HepG2 (cell line): Measurements from ENCODE around the gene WDR47. TPM values are rescaled to one million over a fixed set of nuclear protein-coding genes. Genes with fewer than 3 reads are reported as not detected.

Source experiments
- AKAP8 ChIP-seq: sonication (generic); formaldehyde crosslinking; IDR thresholded peaks from 2 replicates; pipeline ENCODE4 v1.5.1; 2020; ENCODE audit warnings: mild to moderate bottlenecking, missing genetic modification reagents
- ARHGAP35 ChIP-seq: sonication (generic); formaldehyde crosslinking; IDR thresholded peaks from 2 replicates; pipeline ENCODE4 v1.9.0; 2022; ENCODE audit warnings: mild to moderate bottlenecking, inconsistent platforms, moderate library complexity, missing genetic modification reagents, borderline replicate concordance
- DMAP1 ChIP-seq: IDR thresholded peaks from 2 replicates; pipeline ENCODE4 v1.6.1; 2016
- ELF3 ChIP-seq: IDR thresholded peaks from 2 replicates; pipeline ENCODE4 v1.6.1; 2016; ENCODE audit warnings: missing genetic modification reagents, missing compliant biosample characterization
- KDM5A ChIP-seq: fragments of 200-600 bp; sonication (generic); IDR thresholded peaks from 2 replicates; pipeline ENCODE4 v1.7.0; 2018; ENCODE audit warnings: antibody characterized with exemption, mild to moderate bottlenecking, low read length, borderline replicate concordance
- KMT2A ChIP-seq: sonication (generic); formaldehyde crosslinking; IDR thresholded peaks from 2 replicates; pipeline ENCODE4 v1.4.0; 2020; ENCODE audit warnings: missing genetic modification reagents
- MEF2D ChIP-seq: sonication (generic); formaldehyde crosslinking; IDR thresholded peaks from 2 replicates; pipeline ENCODE4 v1.5.1; 2020; ENCODE audit warnings: mild to moderate bottlenecking, missing genetic modification reagents
- MXI1 ChIP-seq: IDR thresholded peaks from 3 replicates; pipeline ENCODE4 v1.6.1; 2012; ENCODE audit warnings: low read depth, low read length, inconsistent platforms, borderline replicate concordance
- PHF21A ChIP-seq: sonication (generic); formaldehyde crosslinking; IDR thresholded peaks from 2 replicates; pipeline ENCODE4 v1.5.0; 2020; ENCODE audit warnings: mild to moderate bottlenecking, missing genetic modification reagents
- RFXANK ChIP-seq: IDR thresholded peaks from 2 replicates; pipeline ENCODE4 v1.6.1; 2016
- SMARCC2 ChIP-seq: fragments of 450-650 bp; IDR thresholded peaks from 2 replicates; pipeline ENCODE4 v1.6.1; 2017; ENCODE audit warnings: antibody characterized with exemption, mild to moderate bottlenecking
- SOX6 ChIP-seq, 2 experiments: fragments of 450-650 bp in 1 of 2; sonication (generic) in 1 of 2; formaldehyde crosslinking in 1 of 2; IDR thresholded peaks; 2 replicates each; pipeline versions ENCODE4 v1.4.0 to v1.6.1; 2017 to 2020; ENCODE audit warnings: antibody characterized with exemption in 1 of 2, mild to moderate bottlenecking in 1 of 2, missing genetic modification reagents in 1 of 2
- SP1 ChIP-seq, 2 experiments: fragments of 450-650 bp in 1 of 2; sonication (generic) in 1 of 2; formaldehyde crosslinking in 1 of 2; IDR thresholded peaks; 2 replicates each; pipeline versions ENCODE4 v1.4.0 to v1.6.1; 2016 to 2020; ENCODE audit warnings: missing genetic modification reagents in 1 of 2
- SRSF4 ChIP-seq: fragments of 200-400 bp; formaldehyde crosslinking; IDR thresholded peaks from one replicate; pipeline ENCODE4 v1.6.1; 2018; ENCODE audit warnings: mild to moderate bottlenecking, low read depth, low read length, moderate library complexity; ENCODE audit not compliant: poor library complexity, severe bottlenecking
- TAF15 ChIP-seq: fragments of 200-400 bp; formaldehyde crosslinking; IDR thresholded peaks from one replicate; pipeline ENCODE4 v1.6.1; 2018; ENCODE audit warnings: mild to moderate bottlenecking, low read depth, low read length; ENCODE audit not compliant: poor library complexity, severe bottlenecking
- TCF7 ChIP-seq: sonication (generic); IDR thresholded peaks from 2 replicates; pipeline ENCODE4 v1.6.1; 2016; ENCODE audit warnings: antibody characterized with exemption, low read depth
- ZFP82 ChIP-seq: sonication (generic); formaldehyde crosslinking; IDR thresholded peaks from 2 replicates; pipeline ENCODE4 v1.5.1; 2020; ENCODE audit warnings: mild to moderate bottlenecking, missing genetic modification reagents, borderline replicate concordance
- ZMYM3 ChIP-seq: sonication (generic); formaldehyde crosslinking; IDR thresholded peaks from 2 replicates; pipeline ENCODE4 v1.5.1; 2020; ENCODE audit warnings: mild to moderate bottlenecking, missing genetic modification reagents
- ZNF331 ChIP-seq: sonication (generic); formaldehyde crosslinking; IDR thresholded peaks from 2 replicates; pipeline ENCODE4 v1.4.0; 2020; ENCODE audit warnings: missing genetic modification reagents
- ZNF430 ChIP-seq: sonication (generic); formaldehyde crosslinking; IDR thresholded peaks from 2 replicates; pipeline ENCODE4 v1.9.0; 2021; ENCODE audit warnings: mild to moderate bottlenecking, missing genetic modification reagents
- ZNF558 ChIP-seq: sonication (generic); formaldehyde crosslinking; IDR thresholded peaks from 2 replicates; pipeline ENCODE4 v1.9.0; 2022; ENCODE audit warnings: mild to moderate bottlenecking, missing genetic modification reagents, borderline replicate concordance
- ZNF768 ChIP-seq: sonication (generic); formaldehyde crosslinking; IDR thresholded peaks from 2 replicates; pipeline ENCODE4 v1.4.0; 2020; ENCODE audit warnings: missing genetic modification reagents
- ZNF780A ChIP-seq: sonication (generic); formaldehyde crosslinking; IDR thresholded peaks from 2 replicates; pipeline ENCODE4 v1.8.0; 2022; ENCODE audit warnings: mild to moderate bottlenecking, missing genetic modification reagents, moderate library complexity
- ZNF850 ChIP-seq: sonication (generic); formaldehyde crosslinking; conservative IDR thresholded peaks from 2 replicates; pipeline ENCODE4 v1.9.0; 2021; ENCODE audit warnings: mild to moderate bottlenecking, missing genetic modification reagents
- ZNF879 ChIP-seq: sonication (generic); formaldehyde crosslinking; IDR thresholded peaks from 2 replicates; pipeline ENCODE4 v1.8.1; 2023; ENCODE audit warnings: missing genetic modification reagents
- ZZZ3 ChIP-seq: sonication (generic); formaldehyde crosslinking; IDR thresholded peaks from 2 replicates; pipeline ENCODE4 v1.4.0; 2020; ENCODE audit warnings: missing genetic modification reagents, mild to moderate bottlenecking, borderline replicate concordance
- polyA plus RNA-seq, 8 experiments: library from polyadenylated mRNA; depleted of rRNA in 3 of 8; stranded (reverse) in 7 of 8; unstranded in 1 of 8; fragments of >200 nt; fragmentation: Illumina TruSeq in 4 of 8; extraction: Trizol in 4 of 8; gene quantifications; 2 replicates each; pipeline versions ENCODE4 v1.2.1 to v1.2.3, GENCODE V29; 2011 to 2016; ENCODE audit warnings: low read depth in 4 of 8, missing spikeins in 1 of 8, mixed read lengths in 1 of 8; ENCODE audit not compliant: insufficient read depth in 1 of 8
- total RNA-seq, 5 experiments: library from RNA; depleted of rRNA; stranded (reverse); fragments of >200 nt; fragmentation: Illumina TruSeq; extraction: Trizol; gene quantifications; 2 replicates each; pipeline ENCODE4 v1.2.3, GENCODE V29; 2016; ENCODE audit warnings: low read depth in 1 of 5
- TF ChIP-seq, protein P1 (sequence below): IDR thresholded peaks from 2 replicates; pipeline ENCODE4 v1.6.1; 2016; ENCODE audit warnings: low read depth, control low read depth
- TF ChIP-seq, protein P2 (sequence below): sonication (generic); formaldehyde crosslinking; IDR thresholded peaks from 2 replicates; pipeline ENCODE4 v1.8.1; 2023; ENCODE audit warnings: mild to moderate bottlenecking, missing genetic modification reagents, borderline replicate concordance
- TF ChIP-seq, protein P3 (sequence below): sonication (generic); formaldehyde crosslinking; IDR thresholded peaks from 2 replicates; pipeline ENCODE4 v1.8.1; 2023; ENCODE audit warnings: mild to moderate bottlenecking, inconsistent platforms, moderate library complexity, missing genetic modification reagents, borderline replicate concordance

The WDR47 gene
- total and polyA plus RNA-seq, 2 of the 13 experiments (the other 11 are each of a cell fraction or from before 2014, with no cell fraction given) = 4.3 to 5.9 TPM

DNA sequence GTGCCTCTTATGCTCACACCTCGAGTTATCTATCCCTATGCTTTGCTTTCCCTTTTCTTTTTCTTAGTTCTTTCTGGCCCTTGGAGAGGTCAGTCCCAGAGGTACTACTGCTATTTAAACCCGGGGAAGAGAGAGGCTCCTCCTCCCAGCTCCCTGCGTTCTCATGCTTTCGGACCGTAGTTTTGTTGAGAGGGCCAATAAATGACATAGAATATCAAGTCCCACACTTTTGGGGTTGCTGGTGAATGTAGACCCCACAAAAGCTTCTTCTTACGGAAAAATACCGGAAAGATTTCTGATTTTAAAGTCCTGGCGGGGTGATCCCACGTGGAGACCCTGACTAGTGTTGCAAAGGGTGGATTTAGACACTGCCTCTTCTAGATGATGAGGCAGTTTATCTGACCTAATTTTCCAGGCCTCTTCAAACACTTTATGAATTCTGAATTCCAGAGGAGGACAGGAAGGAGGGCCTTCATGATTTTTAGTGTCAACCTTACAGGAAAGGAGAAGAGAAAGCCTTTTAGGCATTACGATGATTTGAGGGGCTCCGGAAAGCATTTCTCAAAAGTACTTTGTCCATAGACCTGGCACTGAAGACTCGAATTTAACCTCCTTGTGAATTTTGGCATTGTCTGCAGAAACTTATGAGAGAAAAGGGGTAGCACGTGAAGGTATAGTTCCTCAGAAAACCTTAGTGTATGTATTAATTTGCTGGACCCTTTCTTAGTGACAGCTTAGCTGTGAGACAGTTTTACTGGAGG is 49.4 kb upstream of the WDR47 start (continued):
- TF ChIP-seq, protein P1, sequence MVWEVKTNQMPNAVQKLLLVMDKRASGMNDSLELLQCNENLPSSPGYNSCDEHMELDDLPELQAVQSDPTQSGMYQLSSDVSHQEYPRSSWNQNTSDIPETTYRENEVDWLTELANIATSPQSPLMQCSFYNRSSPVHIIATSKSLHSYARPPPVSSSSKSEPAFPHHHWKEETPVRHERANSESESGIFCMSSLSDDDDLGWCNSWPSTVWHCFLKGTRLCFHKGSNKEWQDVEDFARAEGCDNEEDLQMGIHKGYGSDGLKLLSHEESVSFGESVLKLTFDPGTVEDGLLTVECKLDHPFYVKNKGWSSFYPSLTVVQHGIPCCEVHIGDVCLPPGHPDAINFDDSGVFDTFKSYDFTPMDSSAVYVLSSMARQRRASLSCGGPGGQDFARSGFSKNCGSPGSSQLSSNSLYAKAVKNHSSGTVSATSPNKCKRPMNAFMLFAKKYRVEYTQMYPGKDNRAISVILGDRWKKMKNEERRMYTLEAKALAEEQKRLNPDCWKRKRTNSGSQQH (CRISPR knock-in tag) = no peak
- TF ChIP-seq ZNF558 (CRISPR knock-in tag) (no peak), RFXANK (CRISPR knock-in tag) (no peak), PHF21A (no peak), ZNF430 (CRISPR knock-in tag) (0 out of 2 replicates have a peak, but pooled peaks have one; percentile 8), ZNF768 (CRISPR knock-in tag) (no peak), ZZZ3 (CRISPR knock-in tag) (no peak), ZNF879 (CRISPR knock-in tag) (peak; percentile 61; the same call in 1 of the 2 replicates), SMARCC2 (no peak), MXI1 (no peak), SP1 (IDR thresholded peaks at IDR 0.05) (no peak), SP1 (CRISPR knock-in tag; IDR thresholded peaks at IDR 0.05) (no peak), TCF7 (no peak), KMT2A (CRISPR knock-in tag) (no peak), KDM5A (peak; percentile 77; the same call in 1 of the 2 replicates), SRSF4 (no peak), MEF2D (no peak; the same call in 1 of the 2 replicates), ZNF331 (CRISPR knock-in tag) (no peak), ZNF780A (CRISPR knock-in tag) (no peak), TAF15 (no peak), ZFP82 (0 out of 2 replicates have a peak, but pooled peaks have one; percentile 22), DMAP1 (CRISPR knock-in tag) (peak; percentile 3; the same call in 1 of the 2 replicates), ELF3 (CRISPR knock-in tag) (no peak), ZMYM3 (CRISPR knock-in tag) (no peak), ZNF850 (CRISPR knock-in tag) (0 out of 2 replicates have a peak, but pooled peaks have one; percentile 68), SOX6 (IDR thresholded peaks at IDR 0.05) (no peak), SOX6 (CRISPR knock-in tag; IDR thresholded peaks at IDR 0.05) (no peak), ARHGAP35 (CRISPR knock-in tag) (no peak), AKAP8 (no peak)
- TF ChIP-seq, protein P2, sequence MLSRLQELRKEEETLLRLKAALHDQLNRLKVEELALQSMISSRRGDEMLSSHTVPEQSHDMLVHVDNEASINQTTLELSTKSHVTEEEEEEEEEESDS (CRISPR knock-in tag) = no peak
- TF ChIP-seq, protein P3, sequence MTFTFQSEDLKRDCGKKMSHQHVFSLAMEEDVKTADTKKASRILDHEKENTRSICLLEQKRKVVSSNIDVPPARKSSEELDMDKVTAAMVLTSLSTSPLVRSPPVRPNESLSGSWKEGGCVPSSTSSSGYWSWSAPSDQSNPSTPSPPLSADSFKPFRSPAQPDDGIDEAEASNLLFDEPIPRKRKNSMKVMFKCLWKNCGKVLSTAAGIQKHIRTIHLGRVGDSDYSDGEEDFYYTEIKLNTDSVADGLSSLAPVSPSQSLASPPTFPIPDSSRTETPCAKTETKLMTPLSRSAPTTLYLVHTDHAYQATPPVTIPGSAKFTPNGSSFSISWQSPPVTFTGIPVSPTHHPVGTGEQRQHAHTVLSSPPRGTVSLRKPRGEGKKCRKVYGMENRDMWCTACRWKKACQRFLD (CRISPR knock-in tag) = no peak
